ENCODE results near the gene ZNF804A.

Gene ZNF804A

GRCh38 chr2:184555352-184555751 is 43.0 kb upstream of the ZNF804A start:
- Histone ChIP-seq H3K4me2 (ENCODE audit: low read length, poor library complexity, severe bottlenecking) (no peak overlapping the region), H4K8ac (ENCODE audit: low read length) (no peak overlapping the region), H3K27me3 (ENCODE audit: control insufficient read depth in 1 of 2, insufficient read depth in 1 of 2, low read length in 2 of 2) (no peaks in the 10 kb centered on the region), H2BK5ac (ENCODE audit: low read depth, low read length, poor library complexity, severe bottlenecking) (no peak overlapping the region), H3K14ac (ENCODE audit: low read length in 2 of 2) (no peak overlapping the region), H2BK12ac (ENCODE audit: low read length in 2 of 2) (no peak overlapping the region), H3K9me3 (ENCODE audit: control insufficient read depth, low read length) (peaks cover 4% of the 10 kb centered on the region), H2BK15ac (ENCODE audit: low read depth, poor library complexity, severe bottlenecking) (no peak overlapping the region), H3K27ac (ENCODE audit: low read length, poor library complexity, severe bottlenecking) (no peak overlapping the region), H2AFZ (ENCODE audit: low read depth, low read length) (no peak overlapping the region), H2BK120ac (ENCODE audit: low read depth, low read length) (no peak overlapping the region), H2AK5ac (ENCODE audit: low read length, severe bottlenecking) (no peak overlapping the region), H3K4me3 (ENCODE audit: insufficient read depth in 1 of 2, low read depth in 1 of 2, low read length in 2 of 2) (no peak overlapping the region), H3K79me1 (replicated peaks; ENCODE audit: low read length, poor library complexity, severe bottlenecking) (no peaks in the 10 kb centered on the region), H3K4ac (ENCODE audit: low read depth in 1 of 2, low read length in 2 of 2) (no peak overlapping the region), H3K18ac (ENCODE audit: low read depth in 1 of 2, low read length in 2 of 2) (no peak overlapping the region), H3K9ac (ENCODE audit: low read length) (no peak overlapping the region), H3K36me3 (ENCODE audit: control insufficient read depth in 1 of 2, insufficient read depth in 2 of 2, low read depth in 1 of 2, low read length in 2 of 2) (no peaks in the 10 kb centered on the region), H3K23ac (ENCODE audit: low read length in 2 of 2) (no peak overlapping the region), H3K4me1 (ENCODE audit: control insufficient read depth, insufficient read depth, low read depth, low read length) (no peaks in the 10 kb centered on the region), H4K91ac (ENCODE audit: low read length) (no peak overlapping the region)
- WGBS: 96% methylated on average over 5 of the region's 5 CpGs
- no peak for DNase-seq

- Histone ChIP-seq H2AFZ (ENCODE audit: low read depth, low read length) (no peak overlapping the region), H2BK15ac (ENCODE audit: low read depth, poor library complexity, severe bottlenecking) (no peak overlapping the region), H3K14ac (ENCODE audit: low read length in 2 of 2) (no peak overlapping the region), H3K4me1 (ENCODE audit: control insufficient read depth, insufficient read depth, low read depth, low read length) (no peaks in the 10 kb centered on the region), H3K27ac (ENCODE audit: low read length, poor library complexity, severe bottlenecking) (no peak overlapping the region), H2BK5ac (ENCODE audit: low read depth, low read length, poor library complexity, severe bottlenecking) (no peak overlapping the region), H4K91ac (ENCODE audit: low read length) (no peak overlapping the region), H2BK120ac (ENCODE audit: low read depth, low read length) (no peak overlapping the region), H3K79me1 (replicated peaks; ENCODE audit: low read length, poor library complexity, severe bottlenecking) (no peaks in the 10 kb centered on the region), H3K27me3 (ENCODE audit: control insufficient read depth in 1 of 2, insufficient read depth in 1 of 2, low read length in 2 of 2) (no peaks in the 10 kb centered on the region), H3K18ac (ENCODE audit: low read depth in 1 of 2, low read length in 2 of 2) (no peak overlapping the region), H3K4me2 (ENCODE audit: low read length, poor library complexity, severe bottlenecking) (no peak overlapping the region), H3K4ac (ENCODE audit: low read depth in 1 of 2, low read length in 2 of 2) (no peak overlapping the region), H3K4me3 (ENCODE audit: insufficient read depth in 1 of 2, low read depth in 1 of 2, low read length in 2 of 2) (no peak overlapping the region), H3K23ac (ENCODE audit: low read length in 2 of 2) (no peak overlapping the region), H3K36me3 (ENCODE audit: control insufficient read depth in 1 of 2, insufficient read depth in 2 of 2, low read depth in 1 of 2, low read length in 2 of 2) (no peaks in the 10 kb centered on the region), H2BK12ac (ENCODE audit: low read length in 2 of 2) (no peak overlapping the region), H3K9me3 (ENCODE audit: control insufficient read depth, low read length) (peaks cover under 1% of the 10 kb centered on the region), H4K8ac (ENCODE audit: low read length) (no peak overlapping the region), H2AK5ac (ENCODE audit: low read length, severe bottlenecking) (no peak overlapping the region), H3K9ac (ENCODE audit: low read length) (no peak overlapping the region)
- WGBS: no CpG with 5 or more reads among the region's 1 CpG
- no peak for DNase-seq
Measured at GRCh38 chr2:184556639-184557038, 41.7 kb upstream of the ZNF804A start.

- no peaks in the 10 kb centered on the region for H3K4me1 ChIP-seq (ENCODE audit: control insufficient read depth, insufficient read depth, low read depth, low read length)
- no peak overlapping the region for H2BK120ac ChIP-seq (ENCODE audit: low read depth, low read length)
Measured at GRCh38 chr2:184558713-184559464, 39.4 kb upstream of the ZNF804A start.

GRCh38 chr2:184560603-184561002 is 37.7 kb upstream of the ZNF804A start:
- Histone ChIP-seq H3K79me1 (replicated peaks; ENCODE audit: low read length, poor library complexity, severe bottlenecking) (no peaks in the 10 kb centered on the region), H2AFZ (ENCODE audit: low read depth, low read length) (no peak overlapping the region), H2BK5ac (ENCODE audit: low read depth, low read length, poor library complexity, severe bottlenecking) (no peak overlapping the region), H4K91ac (ENCODE audit: low read length) (no peak overlapping the region), H2BK12ac (ENCODE audit: low read length in 2 of 2) (no peak overlapping the region), H3K4ac (ENCODE audit: low read depth in 1 of 2, low read length in 2 of 2) (no peak overlapping the region), H3K4me2 (ENCODE audit: low read length, poor library complexity, severe bottlenecking) (no peak overlapping the region), H3K27me3 (ENCODE audit: control insufficient read depth in 1 of 2, insufficient read depth in 1 of 2, low read length in 2 of 2) (no peaks in the 10 kb centered on the region), H3K9ac (ENCODE audit: low read length) (no peak overlapping the region), H3K9me3 (ENCODE audit: control insufficient read depth, low read length) (no peaks in the 10 kb centered on the region), H3K23ac (ENCODE audit: low read length in 2 of 2) (no peak overlapping the region), H2BK15ac (ENCODE audit: low read depth, poor library complexity, severe bottlenecking) (no peak overlapping the region), H4K8ac (ENCODE audit: low read length) (no peak overlapping the region), H2BK120ac (ENCODE audit: low read depth, low read length) (no peak overlapping the region), H3K14ac (ENCODE audit: low read length in 2 of 2) (no peak overlapping the region), H2AK5ac (ENCODE audit: low read length, severe bottlenecking) (no peak overlapping the region), H3K27ac (ENCODE audit: low read length, poor library complexity, severe bottlenecking) (no peak overlapping the region), H3K36me3 (ENCODE audit: control insufficient read depth in 1 of 2, insufficient read depth in 2 of 2, low read depth in 1 of 2, low read length in 2 of 2) (no peaks in the 10 kb centered on the region), H3K18ac (ENCODE audit: low read depth in 1 of 2, low read length in 2 of 2) (no peak overlapping the region), H3K4me3 (ENCODE audit: insufficient read depth in 1 of 2, low read depth in 1 of 2, low read length in 2 of 2) (no peak overlapping the region), H3K4me1 (ENCODE audit: control insufficient read depth, insufficient read depth, low read depth, low read length) (no peaks in the 10 kb centered on the region)
- WGBS: 92% methylated on average over 17 of the region's 17 CpGs
- no peak for DNase-seq

More at GRCh38 chr2:184558713-184559464, 39.4 kb upstream of the ZNF804A start:
- WGBS: 93% methylated on average over 5 of the region's 5 CpGs
- Histone ChIP-seq H2BK15ac (ENCODE audit: low read depth, poor library complexity, severe bottlenecking) (no peak overlapping the region), H3K4me2 (ENCODE audit: low read length, poor library complexity, severe bottlenecking) (no peak overlapping the region), H3K79me1 (replicated peaks; ENCODE audit: low read length, poor library complexity, severe bottlenecking) (no peaks in the 10 kb centered on the region), H2BK5ac (ENCODE audit: low read depth, low read length, poor library complexity, severe bottlenecking) (no peak overlapping the region), H2AK5ac (ENCODE audit: low read length, severe bottlenecking) (no peak overlapping the region), H4K91ac (ENCODE audit: low read length) (no peak overlapping the region), H3K27ac (ENCODE audit: low read length, poor library complexity, severe bottlenecking) (no peak overlapping the region), H4K8ac (ENCODE audit: low read length) (no peak overlapping the region), H3K23ac (ENCODE audit: low read length in 2 of 2) (no peak overlapping the region), H3K9ac (ENCODE audit: low read length) (no peak overlapping the region), H3K4me3 (ENCODE audit: insufficient read depth in 1 of 2, low read depth in 1 of 2, low read length in 2 of 2) (no peak overlapping the region), H3K14ac (ENCODE audit: low read length in 2 of 2) (no peak overlapping the region), H2BK12ac (ENCODE audit: low read length in 2 of 2) (no peak overlapping the region), H2AFZ (ENCODE audit: low read depth, low read length) (no peak overlapping the region), H3K9me3 (ENCODE audit: control insufficient read depth, low read length) (no peaks in the 10 kb centered on the region), H3K18ac (ENCODE audit: low read depth in 1 of 2, low read length in 2 of 2) (no peak overlapping the region), H3K4ac (ENCODE audit: low read depth in 1 of 2, low read length in 2 of 2) (no peak overlapping the region), H3K36me3 (ENCODE audit: control insufficient read depth in 1 of 2, insufficient read depth in 2 of 2, low read depth in 1 of 2, low read length in 2 of 2) (no peaks in the 10 kb centered on the region), H3K27me3 (ENCODE audit: control insufficient read depth in 1 of 2, insufficient read depth in 1 of 2, low read length in 2 of 2) (no peaks in the 10 kb centered on the region)
- DNase-seq: no peak

Data from mesenchymal stem cell (in vitro differentiated cells and primary cell).